Measurements from ENCODE around the gene DIS3. TPM values are rescaled to one million over a fixed set of nuclear protein-coding genes. Genes with fewer than 3 reads are reported as not detected.
A peak's percentile ranks its signal among the peaks of the same experiment; 100 is the strongest.

The DIS3 gene
- total and polyA plus RNA-seq, 10 of the 15 experiments (the other 5 are each of a cell fraction or from before 2014, with no cell fraction given), result 10.8 to 65.3 (median 39.2) TPM

DNA sequence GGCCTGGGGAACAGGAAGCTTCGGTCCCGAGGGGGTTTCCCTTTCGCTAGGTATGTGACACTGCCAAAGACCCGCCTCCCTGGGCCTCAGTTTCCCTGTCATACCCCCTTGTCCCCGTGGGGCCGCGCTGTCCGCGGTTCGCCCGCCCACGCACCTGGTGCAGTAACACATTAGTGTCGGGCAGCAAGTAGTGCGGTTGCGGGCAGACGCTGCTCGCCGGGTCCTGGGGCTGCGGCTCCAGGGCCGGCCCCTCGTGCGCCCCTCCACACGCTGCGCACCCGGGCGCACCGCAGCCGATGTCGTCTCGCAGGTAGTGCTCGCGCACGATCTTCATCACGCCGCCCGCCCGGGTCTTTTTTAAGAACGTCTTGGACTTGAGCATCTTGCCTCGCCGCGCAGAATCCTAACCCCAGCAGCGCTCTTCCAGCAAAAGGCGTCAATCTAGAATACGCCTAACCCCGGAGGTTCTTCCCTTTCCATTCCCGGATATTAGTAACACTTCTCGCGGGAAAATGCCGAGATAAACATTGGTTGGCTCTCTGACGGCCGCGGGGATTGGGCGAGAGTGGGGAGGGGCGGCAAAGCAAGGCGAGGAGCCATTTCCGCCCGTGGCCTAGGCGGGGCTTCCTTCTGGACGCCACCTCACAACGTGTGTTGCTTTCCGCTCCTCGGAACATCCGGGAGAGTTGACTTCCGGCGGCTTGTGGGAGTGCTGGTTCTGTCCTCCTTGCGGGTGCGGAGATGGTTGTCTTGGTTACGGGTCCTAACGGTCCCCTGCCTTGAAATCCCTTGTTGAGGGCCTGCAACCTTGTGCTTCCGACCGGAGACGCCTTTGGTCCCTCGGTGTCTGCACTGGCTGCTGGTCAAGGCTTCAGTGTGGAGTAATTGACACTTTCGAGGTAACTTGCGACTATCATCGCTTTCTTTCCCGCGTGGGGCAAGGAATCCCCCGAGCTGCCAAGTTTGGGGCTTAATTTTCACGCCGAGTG is at the start of gene DIS3, which contains the start of gene PIBF1 (continued):
- TF ChIP-seq, protein P1, sequence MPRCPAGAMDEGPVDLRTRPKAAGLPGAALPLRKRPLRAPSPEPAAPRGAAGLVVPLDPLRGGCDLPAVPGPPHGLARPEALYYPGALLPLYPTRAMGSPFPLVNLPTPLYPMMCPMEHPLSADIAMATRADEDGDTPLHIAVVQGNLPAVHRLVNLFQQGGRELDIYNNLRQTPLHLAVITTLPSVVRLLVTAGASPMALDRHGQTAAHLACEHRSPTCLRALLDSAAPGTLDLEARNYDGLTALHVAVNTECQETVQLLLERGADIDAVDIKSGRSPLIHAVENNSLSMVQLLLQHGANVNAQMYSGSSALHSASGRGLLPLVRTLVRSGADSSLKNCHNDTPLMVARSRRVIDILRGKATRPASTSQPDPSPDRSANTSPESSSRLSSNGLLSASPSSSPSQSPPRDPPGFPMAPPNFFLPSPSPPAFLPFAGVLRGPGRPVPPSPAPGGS (IDR thresholded peaks at IDR 0.05; ENCODE audit: borderline replicate concordance, insufficient read depth, low read depth, low read length, poor library complexity, severe bottlenecking), result no peak
- no peak for TF ChIP-seq ETV6 (conservative IDR thresholded peaks at IDR 0.05 in 1 of 2, IDR thresholded peaks at IDR 0.05 in 1 of 2; ENCODE audit: borderline replicate concordance in 1 of 2, low read depth in 1 of 2)
- TF ChIP-seq SMC3 (IDR thresholded peaks at IDR 0.05; ENCODE audit: borderline replicate concordance, low read length), result no peak
- TF ChIP-seq CREM (IDR thresholded peaks at IDR 0.05; ENCODE audit: low read depth), result peak; percentile 64
- TF ChIP-seq, protein P2, sequence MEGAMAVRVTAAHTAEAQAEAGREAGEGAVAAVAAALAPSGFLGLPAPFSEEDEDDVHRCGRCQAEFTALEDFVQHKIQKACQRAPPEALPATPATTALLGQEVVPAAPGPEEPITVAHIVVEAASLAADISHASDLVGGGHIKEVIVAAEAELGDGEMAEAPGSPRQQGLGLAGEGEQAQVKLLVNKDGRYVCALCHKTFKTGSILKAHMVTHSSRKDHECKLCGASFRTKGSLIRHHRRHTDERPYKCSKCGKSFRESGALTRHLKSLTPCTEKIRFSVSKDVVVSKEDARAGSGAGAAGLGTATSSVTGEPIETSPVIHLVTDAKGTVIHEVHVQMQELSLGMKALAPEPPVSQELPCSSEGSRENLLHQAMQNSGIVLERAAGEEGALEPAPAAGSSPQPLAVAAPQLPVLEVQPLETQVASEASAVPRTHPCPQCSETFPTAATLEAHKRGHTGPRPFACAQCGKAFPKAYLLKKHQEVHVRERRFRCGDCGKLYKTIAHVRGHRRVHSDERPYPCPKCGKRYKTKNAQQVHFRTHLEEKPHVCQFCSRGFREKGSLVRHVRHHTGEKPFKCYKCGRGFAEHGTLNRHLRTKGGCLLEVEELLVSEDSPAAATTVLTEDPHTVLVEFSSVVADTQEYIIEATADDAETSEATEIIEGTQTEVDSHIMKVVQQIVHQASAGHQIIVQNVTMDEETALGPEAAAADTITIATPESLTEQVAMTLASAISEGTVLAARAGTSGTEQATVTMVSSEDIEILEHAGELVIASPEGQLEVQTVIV (IDR thresholded peaks at IDR 0.05; ENCODE audit: borderline replicate concordance, partially characterized antibody), result peak; percentile 78
- TF ChIP-seq CHD2 (IDR thresholded peaks at IDR 0.05; ENCODE audit: borderline replicate concordance, low read depth, low read length), result peak; percentile 98
- TF ChIP-seq GABPA (IDR thresholded peaks at IDR 0.05; ENCODE audit: low read depth), result peak; percentile 93
- peak; percentile 87 for TF ChIP-seq NR2C1 (IDR thresholded peaks at IDR 0.05)
- TF ChIP-seq NR2C2 (IDR thresholded peaks at IDR 0.05; ENCODE audit: borderline replicate concordance, control insufficient read depth, insufficient read length, low read depth), result no peak
- TF ChIP-seq, protein P3, sequence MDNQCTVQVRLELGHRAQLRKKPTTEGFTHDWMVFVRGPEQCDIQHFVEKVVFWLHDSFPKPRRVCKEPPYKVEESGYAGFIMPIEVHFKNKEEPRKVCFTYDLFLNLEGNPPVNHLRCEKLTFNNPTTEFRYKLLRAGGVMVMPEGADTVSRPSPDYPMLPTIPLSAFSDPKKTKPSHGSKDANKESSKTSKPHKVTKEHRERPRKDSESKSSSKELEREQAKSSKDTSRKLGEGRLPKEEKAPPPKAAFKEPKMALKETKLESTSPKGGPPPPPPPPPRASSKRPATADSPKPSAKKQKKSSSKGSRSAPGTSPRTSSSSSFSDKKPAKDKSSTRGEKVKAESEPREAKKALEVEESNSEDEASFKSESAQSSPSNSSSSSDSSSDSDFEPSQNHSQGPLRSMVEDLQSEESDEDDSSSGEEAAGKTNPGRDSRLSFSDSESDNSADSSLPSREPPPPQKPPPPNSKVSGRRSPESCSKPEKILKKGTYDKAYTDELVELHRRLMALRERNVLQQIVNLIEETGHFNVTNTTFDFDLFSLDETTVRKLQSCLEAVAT (IDR thresholded peaks at IDR 0.05), result peak; percentile 37
- TF ChIP-seq CBFB (IDR thresholded peaks at IDR 0.05; ENCODE audit: low read depth), result peak; percentile 56; the same call in 1 of the 2 replicates
- peak; percentile 61 for TF ChIP-seq HCFC1 (IDR thresholded peaks at IDR 0.05; ENCODE audit: low read length)
- TF ChIP-seq SMAD1 (IDR thresholded peaks at IDR 0.05; ENCODE audit: low read depth, partially characterized antibody), result peak; percentile 56
- TF ChIP-seq, protein P4, sequence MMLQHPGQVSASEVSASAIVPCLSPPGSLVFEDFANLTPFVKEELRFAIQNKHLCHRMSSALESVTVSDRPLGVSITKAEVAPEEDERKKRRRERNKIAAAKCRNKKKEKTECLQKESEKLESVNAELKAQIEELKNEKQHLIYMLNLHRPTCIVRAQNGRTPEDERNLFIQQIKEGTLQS (IDR thresholded peaks at IDR 0.05; ENCODE audit: borderline replicate concordance, extremely low read depth, low read depth, low read length), result no peak
- no peak for TF ChIP-seq ZNF274 (IDR thresholded peaks at IDR 0.05; ENCODE audit: insufficient read depth, insufficient read length)
- TF ChIP-seq WRNIP1 (IDR thresholded peaks at IDR 0.05; ENCODE audit: borderline replicate concordance, low read depth, low read length), result no peak; the same call in 1 of the 2 replicates
- TF ChIP-seq, protein P5, sequence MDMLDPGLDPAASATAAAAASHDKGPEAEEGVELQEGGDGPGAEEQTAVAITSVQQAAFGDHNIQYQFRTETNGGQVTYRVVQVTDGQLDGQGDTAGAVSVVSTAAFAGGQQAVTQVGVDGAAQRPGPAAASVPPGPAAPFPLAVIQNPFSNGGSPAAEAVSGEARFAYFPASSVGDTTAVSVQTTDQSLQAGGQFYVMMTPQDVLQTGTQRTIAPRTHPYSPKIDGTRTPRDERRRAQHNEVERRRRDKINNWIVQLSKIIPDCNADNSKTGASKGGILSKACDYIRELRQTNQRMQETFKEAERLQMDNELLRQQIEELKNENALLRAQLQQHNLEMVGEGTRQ (IDR thresholded peaks at IDR 0.05; ENCODE audit: borderline replicate concordance, low read depth, low read length), result no peak
- no peak for TF ChIP-seq PAX8 (IDR thresholded peaks at IDR 0.05)
- TF ChIP-seq MXI1 (IDR thresholded peaks at IDR 0.05; ENCODE audit: low read depth, low read length), result peak; percentile 88
- TF ChIP-seq, protein P6, sequence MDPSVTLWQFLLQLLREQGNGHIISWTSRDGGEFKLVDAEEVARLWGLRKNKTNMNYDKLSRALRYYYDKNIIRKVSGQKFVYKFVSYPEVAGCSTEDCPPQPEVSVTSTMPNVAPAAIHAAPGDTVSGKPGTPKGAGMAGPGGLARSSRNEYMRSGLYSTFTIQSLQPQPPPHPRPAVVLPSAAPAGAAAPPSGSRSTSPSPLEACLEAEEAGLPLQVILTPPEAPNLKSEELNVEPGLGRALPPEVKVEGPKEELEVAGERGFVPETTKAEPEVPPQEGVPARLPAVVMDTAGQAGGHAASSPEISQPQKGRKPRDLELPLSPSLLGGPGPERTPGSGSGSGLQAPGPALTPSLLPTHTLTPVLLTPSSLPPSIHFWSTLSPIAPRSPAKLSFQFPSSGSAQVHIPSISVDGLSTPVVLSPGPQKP (IDR thresholded peaks at IDR 0.05; ENCODE audit: low read depth, low read length), result peak; percentile 80; the same call in 1 of the 2 replicates
